ENCODE results near the gene SPTLC2.
"Not testable (repeated sequence)": the region's sequence is repeated elsewhere in the genome, so short reads cannot be mapped to it uniquely, and the experiment has no call there.

Gene SPTLC2

DNA sequence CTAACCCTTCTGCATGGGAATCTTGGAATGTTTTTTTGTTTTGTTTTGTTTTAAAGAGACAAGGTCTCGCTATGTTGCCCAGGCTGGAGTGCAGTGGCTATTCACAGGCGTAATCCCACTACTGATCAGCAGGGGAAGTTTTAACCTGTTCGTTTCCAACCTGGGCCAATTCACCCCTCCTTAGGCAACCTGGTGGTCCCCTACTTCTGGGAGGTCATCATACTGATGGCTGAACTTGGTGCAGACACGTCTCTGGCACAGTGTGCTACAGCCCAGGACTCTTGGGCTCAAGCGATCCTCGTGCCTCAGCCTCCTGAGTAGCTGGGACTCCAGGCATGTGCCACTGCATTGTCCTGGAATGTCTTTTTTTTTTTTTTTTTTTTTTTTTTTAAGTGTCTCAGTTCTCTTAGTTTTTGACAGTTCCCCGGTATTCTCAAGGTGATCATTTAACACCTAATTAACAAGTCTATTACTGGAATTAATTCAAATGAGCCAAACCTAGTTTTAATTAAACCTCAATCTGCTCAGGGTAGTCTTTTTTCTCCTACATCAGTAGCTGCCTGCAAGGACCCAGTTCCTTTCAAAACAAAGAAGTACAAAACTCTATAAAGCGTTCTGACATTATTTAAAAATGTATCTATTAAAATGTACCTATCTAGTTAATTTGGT is 68.8 kb downstream of the SPTLC2 start:
- no peak overlapping the region for H3K4me3 ChIP-seq (ENCODE audit: low read length, poor library complexity, severe bottlenecking)
- H3K4me2 ChIP-seq (ENCODE audit: low read depth, low read length, poor library complexity, severe bottlenecking) = no peak overlapping the region
- TF ChIP-seq, protein P1, sequence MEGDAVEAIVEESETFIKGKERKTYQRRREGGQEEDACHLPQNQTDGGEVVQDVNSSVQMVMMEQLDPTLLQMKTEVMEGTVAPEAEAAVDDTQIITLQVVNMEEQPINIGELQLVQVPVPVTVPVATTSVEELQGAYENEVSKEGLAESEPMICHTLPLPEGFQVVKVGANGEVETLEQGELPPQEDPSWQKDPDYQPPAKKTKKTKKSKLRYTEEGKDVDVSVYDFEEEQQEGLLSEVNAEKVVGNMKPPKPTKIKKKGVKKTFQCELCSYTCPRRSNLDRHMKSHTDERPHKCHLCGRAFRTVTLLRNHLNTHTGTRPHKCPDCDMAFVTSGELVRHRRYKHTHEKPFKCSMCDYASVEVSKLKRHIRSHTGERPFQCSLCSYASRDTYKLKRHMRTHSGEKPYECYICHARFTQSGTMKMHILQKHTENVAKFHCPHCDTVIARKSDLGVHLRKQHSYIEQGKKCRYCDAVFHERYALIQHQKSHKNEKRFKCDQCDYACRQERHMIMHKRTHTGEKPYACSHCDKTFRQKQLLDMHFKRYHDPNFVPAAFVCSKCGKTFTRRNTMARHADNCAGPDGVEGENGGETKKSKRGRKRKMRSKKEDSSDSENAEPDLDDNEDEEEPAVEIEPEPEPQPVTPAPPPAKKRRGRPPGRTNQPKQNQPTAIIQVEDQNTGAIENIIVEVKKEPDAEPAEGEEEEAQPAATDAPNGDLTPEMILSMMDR (conservative IDR thresholded peaks at IDR 0.05; ENCODE audit: low read length) = peak; percentile 28; the same call in 1 of the 2 replicates
- no peak for TF ChIP-seq EZH2phosphoT487 (IDR thresholded peaks at IDR 0.05; ENCODE audit: borderline replicate concordance)
- no peak overlapping the region for H3K9ac ChIP-seq (ENCODE audit: low read depth, low read length, poor library complexity, severe bottlenecking)
- peaks cover 48% of the 10 kb centered on the region; the same call in 1 of the 2 replicates for H3K36me3 ChIP-seq (ENCODE audit: insufficient read depth, low read length)
- H2AFZ ChIP-seq (ENCODE audit: low read length) = no peak overlapping the region
- no peaks in the 10 kb centered on the region for H4K20me1 ChIP-seq (ENCODE audit: insufficient read depth, low read length, poor library complexity, severe bottlenecking)
- H3K9me3 ChIP-seq (ENCODE audit: insufficient read depth, low read depth, low read length) = no peaks in the 10 kb centered on the region
- H3K79me2 ChIP-seq (ENCODE audit: insufficient read depth, low read length) = no peaks in the 10 kb centered on the region
- H3K27me3 ChIP-seq (ENCODE audit: insufficient read depth, low read length, poor library complexity, severe bottlenecking) = no peaks in the 10 kb centered on the region
- no peaks in the 10 kb centered on the region for H3K9me2 ChIP-seq (replicated peaks; ENCODE audit: low read depth, low read length)
- no peaks in the 10 kb centered on the region for H3K4me1 ChIP-seq (ENCODE audit: insufficient read depth, low read length, poor library complexity, severe bottlenecking)
- H3F3A ChIP-seq (ENCODE audit: low read depth) = no peaks in the 10 kb centered on the region

- H3K9me3 ChIP-seq (ENCODE audit: insufficient read depth, low read depth, low read length); H3K4me2 ChIP-seq (ENCODE audit: low read depth, low read length, poor library complexity, severe bottlenecking): not testable (repeated sequence)
- H3K36me3 ChIP-seq (ENCODE audit: insufficient read depth, low read length) = peaks cover 34% of the 10 kb centered on the region; the same call in 1 of the 2 replicates
These were observed 71.3 kb downstream of the SPTLC2 start for GRCh38 chr14:77545171-77545570.

GRCh38 chr14:77544571-77544970 is 71.9 kb downstream of the SPTLC2 start:
- no peaks in the 10 kb centered on the region for H3K9me2 ChIP-seq (replicated peaks; ENCODE audit: low read depth, low read length)
- no peak overlapping the region for H3K4me2 ChIP-seq (ENCODE audit: low read depth, low read length, poor library complexity, severe bottlenecking)
- H3K4me3 ChIP-seq (ENCODE audit: low read length, poor library complexity, severe bottlenecking) = no peak overlapping the region
- no peaks in the 10 kb centered on the region for H3F3A ChIP-seq (ENCODE audit: low read depth)
- no peaks in the 10 kb centered on the region for H3K27me3 ChIP-seq (ENCODE audit: insufficient read depth, low read length, poor library complexity, severe bottlenecking)
- H3K4me1 ChIP-seq (ENCODE audit: insufficient read depth, low read length, poor library complexity, severe bottlenecking) = no peaks in the 10 kb centered on the region
- H3K36me3 ChIP-seq (ENCODE audit: insufficient read depth, low read length) = peaks cover 28% of the 10 kb centered on the region; the same call in 1 of the 2 replicates
- H2AFZ ChIP-seq (ENCODE audit: low read length) = no peak overlapping the region
- H4K20me1 ChIP-seq (ENCODE audit: insufficient read depth, low read length, poor library complexity, severe bottlenecking) = no peaks in the 10 kb centered on the region
- H3K79me2 ChIP-seq (ENCODE audit: insufficient read depth, low read length) = no peaks in the 10 kb centered on the region
- TF ChIP-seq, protein P1 (conservative IDR thresholded peaks at IDR 0.05; ENCODE audit: low read length) = no peak
- no peaks in the 10 kb centered on the region for H3K9me3 ChIP-seq (ENCODE audit: insufficient read depth, low read depth, low read length)
- no peak overlapping the region for H3K9ac ChIP-seq (ENCODE audit: low read depth, low read length, poor library complexity, severe bottlenecking)

More at GRCh38 chr14:77545171-77545570, 71.3 kb downstream of the SPTLC2 start:
- not testable (repeated sequence) for H4K20me1 ChIP-seq (ENCODE audit: insufficient read depth, low read length, poor library complexity, severe bottlenecking); H3F3A ChIP-seq (ENCODE audit: low read depth); H3K79me2 ChIP-seq (ENCODE audit: insufficient read depth, low read length); H3K4me3 ChIP-seq (ENCODE audit: low read length, poor library complexity, severe bottlenecking); H2AFZ ChIP-seq (ENCODE audit: low read length); H3K27me3 ChIP-seq (ENCODE audit: insufficient read depth, low read length, poor library complexity, severe bottlenecking); H3K4me1 ChIP-seq (ENCODE audit: insufficient read depth, low read length, poor library complexity, severe bottlenecking); H3K9ac ChIP-seq (ENCODE audit: low read depth, low read length, poor library complexity, severe bottlenecking); H3K9me2 ChIP-seq (replicated peaks; ENCODE audit: low read depth, low read length)
